K562 (cell line): ENCODE results near the gene JUND. TPM values are rescaled to one million over a fixed set of nuclear protein-coding genes. Genes with fewer than 3 reads are reported as not detected.

Experiments used
- ATAC-seq: fragments of 200-7000 bp; cut with Tn5 transposase; 3 replicates; pipeline ENCODE4 v1.9.1; 2020; ENCODE audit warnings: moderate library complexity
- BruUV-seq: library from RNA; stranded (reverse); fragments of 400-500 nt; replicated peaks from 2 replicates; lab custom pipeline; 2021; lab: Mats Ljungman, UMichigan
- CTCF ChIA-PET: fragments of 300-600 bp; formaldehyde crosslinking; extraction: SDS; loops from one replicate; lab custom pipeline; 2021; ENCODE audit warnings: low intra/inter-chr PET ratio; lab: Yijun Ruan, JAX
- POLR2A ChIA-PET: fragments of 300-600, 350-650 bp; sonication (Branson Sonifier 250); formaldehyde crosslinking; extraction: SDS; loops from one replicate; lab custom pipeline; 2021; ENCODE audit warnings: antibody characterized with exemption, inconsistent platforms; lab: Yijun Ruan, JAX
- DNase-seq, 4 experiments: peaks; one replicate each; pipeline versions ENCODE4 v3.0.0 to v3.0.0-alpha.2; 2011 to 2018; ENCODE audit warnings: low spot score in 3 of 4, mixed read lengths in 3 of 4; ENCODE audit errors: extremely low read depth in 1 of 4
- FAIRE-seq: peaks from 2 replicates; lab custom pipeline; 2011; peaks lifted over from hg19 to GRCh38; lab: Jason Lieb, UNC
- H2AFZ ChIP-seq: 2 replicates; pipeline ENCODE4 v1.6.0; 2011; ENCODE audit warnings: low read depth, low read length, control low read depth, inconsistent platforms
- H3K27ac ChIP-seq: fragments of 200-600 bp; 3 replicates; pipeline ENCODE4 v1.8.0; 2011; ENCODE audit warnings: low read depth, mild to moderate bottlenecking, control low read depth, inconsistent platforms, low read length, moderate library complexity, mixed read lengths; ENCODE audit errors: extremely low read depth
- H3K27me3 ChIP-seq, 2 experiments: fragments of 300-600 bp in 1 of 2; 2 replicates in 1 of 2; 3 replicates in 1 of 2; pipeline versions ENCODE4 v1.6.0 to v1.8.0; 2011; ENCODE audit warnings: inconsistent platforms in 2 of 2, low read length in 2 of 2, mild to moderate bottlenecking in 1 of 2, mixed read lengths in 1 of 2, moderate library complexity in 1 of 2; ENCODE audit not compliant: control insufficient read depth in 2 of 2, insufficient read depth in 2 of 2
- H3K36me3 ChIP-seq: fragments of 300-600 bp; 3 replicates; pipeline ENCODE4 v1.8.0; 2011; ENCODE audit warnings: mild to moderate bottlenecking, low read length, inconsistent platforms; ENCODE audit not compliant: control insufficient read depth, insufficient read depth
- H3K4me1 ChIP-seq, 2 experiments: fragments of 200-600 bp in 1 of 2; replicated peaks in 1 of 2; 2 replicates in 1 of 2; 3 replicates in 1 of 2; pipeline versions ENCODE4 v1.5.1 to v1.8.0; 2011; ENCODE audit warnings: inconsistent platforms in 2 of 2, low read length in 2 of 2, mild to moderate bottlenecking in 1 of 2, mixed read lengths in 1 of 2, moderate library complexity in 1 of 2; ENCODE audit not compliant: control insufficient read depth in 2 of 2, insufficient read depth in 2 of 2
- H3K4me2 ChIP-seq: 2 replicates; pipeline ENCODE4 v1.6.1; 2011; ENCODE audit warnings: low read length, control low read depth, inconsistent platforms, mixed read lengths; ENCODE audit not compliant: insufficient read depth
- H3K4me3 ChIP-seq: fragments of 200-600 bp; sonication (generic), shearing (Covaris generic); 2 replicates; pipeline ENCODE4 v1.5.1; 2016; ENCODE audit warnings: control low read depth, inconsistent platforms
- H3K79me2 ChIP-seq: fragments of 200-600 bp; 3 replicates; pipeline ENCODE4 v1.8.0; 2011; ENCODE audit warnings: low read length, inconsistent platforms; ENCODE audit not compliant: control insufficient read depth, insufficient read depth
- H3K9ac ChIP-seq, 2 experiments: 2 replicates each; pipeline versions ENCODE4 v1.6.0 to v1.6.1; 2011; ENCODE audit warnings: low read depth in 2 of 2, low read length in 2 of 2, control low read depth in 1 of 2, inconsistent platforms in 1 of 2, mild to moderate bottlenecking in 1 of 2, mixed read lengths in 1 of 2; ENCODE audit not compliant: insufficient read depth in 1 of 2
- H3K9me1 ChIP-seq: one replicate; pipeline ENCODE4 v1.6.0; 2011; ENCODE audit warnings: inconsistent platforms, mild to moderate bottlenecking, low read length, moderate library complexity; ENCODE audit not compliant: control insufficient read depth, insufficient read depth
- H3K9me3 ChIP-seq: replicated peaks from 2 replicates; pipeline ENCODE4 v1.5.1; 2011; ENCODE audit warnings: low read depth, low read length, inconsistent platforms; ENCODE audit not compliant: control insufficient read depth, insufficient read depth
- H4K20me1 ChIP-seq: replicated peaks from 2 replicates; pipeline ENCODE4 v1.6.1; 2011; ENCODE audit warnings: low read length, inconsistent platforms, mixed read lengths; ENCODE audit not compliant: control insufficient read depth, insufficient read depth
- CREB3 ChIP-seq: fragments of 450-650 bp; conservative IDR thresholded peaks from 2 replicates; pipeline ENCODE4 v1.6.1; 2016; ENCODE audit warnings: missing genetic modification characterization, low read depth, mild to moderate bottlenecking, missing compliant biosample characterization, moderate library complexity
- GATAD2B ChIP-seq: fragments of 450-650 bp; IDR thresholded peaks from 2 replicates; pipeline ENCODE4 v1.6.1; 2017; ENCODE audit warnings: mild to moderate bottlenecking, borderline replicate concordance
- HOXB6 ChIP-seq: fragments of 250-450 bp; sonication (Bioruptor Pico); IDR thresholded peaks from 2 replicates; pipeline ENCODE4 v1.5.1; 2022; ENCODE audit warnings: mild to moderate bottlenecking, borderline replicate concordance
- NR2C2 ChIP-seq, 2 experiments: fragments of 200-800 bp in 1 of 2; sonication (Bioruptor generic) in 1 of 2; sonication (generic) in 1 of 2; formaldehyde crosslinking in 1 of 2; IDR thresholded peaks; 2 replicates each; pipeline versions ENCODE4 v1.6.1 to v1.8.0; 2016 to 2022; ENCODE audit warnings: mild to moderate bottlenecking in 1 of 2, missing compliant biosample characterization in 1 of 2, missing genetic modification characterization in 1 of 2, missing genetic modification reagents in 1 of 2
- PML ChIP-seq: IDR thresholded peaks from 2 replicates; pipeline ENCODE4 v1.6.1; 2012; ENCODE audit warnings: low read length, inconsistent platforms
- PRDM10 ChIP-seq: fragments of 450-650 bp; IDR thresholded peaks from 2 replicates; pipeline ENCODE4 v1.6.1; 2018; ENCODE audit not compliant: partially characterized antibody
- PREB ChIP-seq: sonication (generic); formaldehyde crosslinking; IDR thresholded peaks from 2 replicates; pipeline ENCODE4 v1.8.1; 2023; ENCODE audit warnings: mild to moderate bottlenecking, missing genetic modification reagents
- TBL1XR1 ChIP-seq, 2 experiments: IDR thresholded peaks; 2 replicates each; pipeline ENCODE4 v1.6.1; 2012; ENCODE audit warnings: improper control_type of control experiment in 2 of 2, low read length in 2 of 2, mild to moderate bottlenecking in 1 of 2
- ZNF766 ChIP-seq: fragments of 200-800 bp; sonication (Bioruptor generic); conservative IDR thresholded peaks from 2 replicates; pipeline ENCODE4 v1.6.1; 2016; ENCODE audit warnings: missing genetic modification characterization, missing compliant biosample characterization
- WGBS: fragments of 100-300 bp; shearing (Covaris generic); methylation state at CpG from one replicate; pipeline ENCODE4 v1.1.6; 2016; ENCODE audit warnings: low coverage, mixed read lengths; ENCODE audit not compliant: insufficient coverage; ENCODE audit errors: missing lambda C conversion rate; 5-methylcytosine and 5-hydroxymethylcytosine counted together
- in situ Hi-C: fragments of 300-500 bp; cut with MboI; formaldehyde crosslinking; loops from 4 replicates; pipeline ENCODE4 v1.15.0; 2018; ENCODE audit warnings: inconsistent platforms, mixed read lengths
- intact Hi-C: fragments of 100-400 bp; cut with micrococcal nuclease; formaldehyde crosslinking; loops from 2 replicates; pipeline ENCODE4 v1.14.2; 2022
- polyA plus RNA-seq, 8 experiments: library from polyadenylated mRNA; depleted of rRNA in 4 of 8; stranded (reverse) in 5 of 8; unstranded in 3 of 8; fragments of >200 nt; fragmentation: Nextera tagmentation in 2 of 8; fragmentation: Illumina TruSeq in 1 of 8; extraction: Ambion mirVana in 2 of 8; extraction: Trizol in 1 of 8; gene quantifications; 2 replicates each; pipeline versions ENCODE4 v1.2.1 to v1.2.3, GENCODE V29; 2011 to 2014; ENCODE audit warnings: inconsistent platforms in 1 of 8, missing spikeins in 1 of 8
- total RNA-seq, 7 experiments: library from RNA; depleted of rRNA in 6 of 7; stranded (reverse); fragments of >200 nt in 6 of 7; fragmentation: Illumina TruSeq in 2 of 7; extraction: Trizol in 2 of 7; gene quantifications; 2 replicates each; pipeline versions ENCODE4 v1.2.1 to v1.2.3, GENCODE V29; 2011 to 2021; ENCODE audit warnings: low replicate concordance in 1 of 7

Gene JUND
- total and polyA plus RNA-seq, 9 of the 15 experiments (the other 6 are each of a cell fraction or from before 2014, with no cell fraction given), result 6.4 to 286 (median 42.3) TPM

DNA sequence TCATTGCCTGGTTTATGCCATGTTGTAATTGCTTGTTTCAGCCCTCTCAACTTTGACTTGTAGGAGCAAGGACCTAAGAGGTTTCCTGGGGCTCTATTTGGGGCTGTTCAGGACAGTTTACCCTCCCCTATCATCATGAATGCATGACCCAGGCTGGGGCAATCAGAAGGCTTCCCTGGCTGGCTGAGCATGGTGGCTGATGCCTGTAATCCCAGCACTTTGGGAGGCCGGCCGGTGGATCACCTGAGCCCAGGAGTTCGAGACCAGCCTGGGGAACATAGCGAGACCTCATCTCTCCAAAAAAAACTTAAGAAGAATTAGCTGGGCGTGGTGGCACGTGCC is 47.6 kb upstream of the JUND start:
- intact Hi-C loops, result loop anchor here (5.0 to 10.0 kb wide), 2 partner anchors 122 to 214 kb away; no protein-coding TSS in a partner anchor
- peak overlapping the region; percentile 67 to 69; a peak in 3 of 4 replicates for H3K9ac ChIP-seq
- no peak for FAIRE-seq
- no peaks in the 10 kb centered on the region for H3K9me1 ChIP-seq
- POLR2A ChIA-PET, result interaction anchor here (0.6 to 9.8 kb wide), 16 partner anchors 10 to 321 kb away, joined by 3 to 122 read pairs (median 4); partner anchors contain the start of genes GDF15 and JUND
- CTCF ChIA-PET, result interaction anchor here (0.5 to 2.2 kb wide), 4 partner anchors 11 to 121 kb away, joined by 3 to 11 read pairs (median 4); partner anchors contain the start of gene PGPEP1
- H2AFZ ChIP-seq, result peak overlapping the region; percentile 89
- H3K4me2 ChIP-seq, result peak overlapping the region; percentile 71
- 43% methylated on average over 6 of the region's 6 CpGs for WGBS
- no peaks in the 10 kb centered on the region for H4K20me1 ChIP-seq
- in situ Hi-C loops, result no loop called here
- no peaks in the 10 kb centered on the region for H3K27me3 ChIP-seq
- H3K79me2 ChIP-seq, result no peaks in the 10 kb centered on the region
- no TSS peak for BruUV-seq
- H3K9me3 ChIP-seq, result no peaks in the 10 kb centered on the region
- peak; percentile 36 for ATAC-seq
- peak in 1 of 4 experiments; percentile 11 for DNase-seq
- peak overlapping the region; percentile 63 for H3K27ac ChIP-seq
- H3K4me1 ChIP-seq, result peaks cover 17 to 34% of the 10 kb centered on the region in 2 experiments; a peak in 4 of 5 replicates
- no peaks in the 10 kb centered on the region for H3K36me3 ChIP-seq
- peak overlapping the region; percentile 33 for H3K4me3 ChIP-seq
- TF ChIP-seq PREB (0 out of 2 replicates have a peak, but pooled peaks have one; percentile 44), HOXB6 (no peak), ZNF766 (CRISPR knock-in tag) (peak; percentile 59; the same call in 1 of the 2 replicates), GATAD2B (no peak), NR2C2 (CRISPR knock-in tag; IDR thresholded peaks at IDR 0.05) (no peak), NR2C2 (tag; IDR thresholded peaks at IDR 0.05) (peak; percentile 51; the same call in 1 of the 2 replicates), CREB3 (tag) (no peak), PRDM10 (peak; percentile 26), PML (0 out of 2 replicates have a peak, but pooled peaks have one; percentile 3), TBL1XR1 (IDR thresholded peaks at IDR 0.05; ENCODE audit: low read length in 2 of 2) (0 out of 4 replicates have a peak, but pooled peaks of 1 of the 2 experiments have one; percentile 6)
- TF ChIP-seq, all 486 proteins: peak for 6
